ENCODE measurements around the gene KDM2A.

DNA sequence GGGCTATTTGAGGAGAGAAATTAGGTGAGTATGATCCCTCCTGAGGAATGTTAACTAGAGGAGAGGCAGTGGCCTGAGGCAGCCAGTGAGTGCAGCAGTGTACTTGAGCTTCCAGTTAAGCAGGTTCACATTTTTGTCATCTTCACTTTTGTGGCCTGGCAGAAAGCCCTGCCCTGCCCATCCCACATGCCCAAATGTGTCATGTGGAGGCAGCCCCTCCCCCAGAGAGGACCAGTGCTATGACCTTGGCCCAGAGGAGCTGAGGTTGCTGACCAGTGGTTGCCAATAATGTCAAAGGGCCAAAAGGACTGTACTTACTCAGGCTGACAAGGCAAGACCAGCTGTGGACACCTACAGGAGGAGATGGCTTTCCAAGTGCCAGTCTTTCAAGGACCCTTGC lies 129.6 kb downstream of the KDM2A start:
- TF ChIP-seq CTCF (conservative IDR thresholded peaks at IDR 0.05; ENCODE audit: low read length) = no peak
- TF ChIP-seq EZH2phosphoT487 (IDR thresholded peaks at IDR 0.05; ENCODE audit: borderline replicate concordance) = no peak
